HG03159 (cell line): Measurements from ENCODE around the gene JPH4.

ENCODE experiments used
- ATAC-seq: cut with Tn5 transposase; IDR thresholded peaks from one replicate; pipeline ENCODE4 v1.9.1; 2021; ENCODE audit warnings: mild to moderate bottlenecking, moderate library complexity; ENCODE audit not compliant: unreplicated experiment

JPH4 gene

GRCh38 chr14:23578560-23579310 is at the start of gene JPH4:
Gene JPH4 (minus strand): TSS chr14:23578790. CDS start chr14:23577453, 1,337 bp downstream.
- no peak for ATAC-seq

DNA sequence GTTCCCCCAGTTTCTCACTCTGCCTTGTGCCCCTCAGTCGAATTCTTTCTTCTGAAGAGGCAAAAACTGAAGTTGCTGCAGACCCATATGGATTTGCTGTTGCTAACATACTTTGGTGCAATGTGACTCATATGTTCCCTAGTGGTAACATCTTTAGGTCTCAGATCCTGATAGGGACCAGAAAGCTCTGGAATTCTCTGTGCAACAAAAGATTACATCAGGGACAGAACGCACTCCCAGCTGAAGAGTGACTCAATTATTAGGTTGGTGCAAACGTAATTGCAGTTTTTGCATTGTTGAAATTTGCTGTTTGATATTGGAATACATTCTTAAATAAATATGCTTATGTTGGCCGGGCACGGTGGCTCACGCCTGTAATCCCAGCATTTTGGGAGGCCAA is 49.4 kb upstream of the JPH4 start:
- ATAC-seq, result no peak

- ATAC-seq, result no peak
These were observed 48.4 kb upstream of the JPH4 start for GRCh38 chr14:23626946-23627345.

DNA sequence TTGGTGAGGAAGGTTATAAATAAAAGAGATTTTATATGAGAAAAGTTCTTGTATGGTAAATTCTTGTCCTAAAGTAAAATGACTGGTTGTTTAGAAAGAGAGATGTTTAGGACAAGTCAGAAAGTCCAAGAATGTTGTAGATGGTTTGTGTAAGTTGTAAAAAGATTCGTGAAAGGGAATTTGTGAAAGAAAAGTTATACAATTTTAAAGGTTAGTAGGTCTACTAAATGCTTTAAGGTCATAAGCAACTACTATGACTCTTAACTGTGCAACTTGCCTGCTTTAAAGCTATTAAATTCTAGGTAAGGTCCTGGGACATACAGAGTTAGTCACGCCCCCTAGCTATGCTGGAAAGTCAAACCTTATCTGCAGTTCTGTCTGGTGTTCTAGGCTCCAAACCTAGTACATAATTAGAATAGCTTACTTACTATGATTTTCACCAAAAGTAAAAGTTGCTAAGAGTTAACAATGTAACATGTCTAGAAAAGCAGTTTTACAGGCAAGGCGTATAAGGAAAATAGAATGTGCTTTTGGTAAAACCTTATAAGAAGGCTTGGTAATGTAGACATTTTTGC is 46.3 kb upstream of the JPH4 start:
- ATAC-seq, result no peak

DNA sequence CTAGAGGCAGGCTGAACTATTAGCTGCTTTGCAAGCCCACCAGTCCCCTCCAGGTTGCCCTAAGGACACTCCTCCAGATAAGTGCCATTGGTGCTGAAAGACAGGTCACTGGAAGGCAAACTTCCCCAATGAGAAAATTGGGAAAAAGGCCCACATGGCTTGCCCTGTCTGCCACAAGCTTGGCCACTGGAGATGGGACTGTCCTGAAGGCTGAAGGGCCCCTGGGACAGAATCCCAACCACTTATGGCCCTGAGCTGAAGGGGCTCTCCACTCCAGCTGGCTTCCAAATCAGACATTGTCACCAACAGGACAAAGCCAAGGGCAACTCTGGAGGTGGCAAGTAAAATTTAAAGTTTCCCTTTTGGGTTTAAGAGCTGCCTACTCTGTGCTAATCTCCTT is 45.4 kb upstream of the JPH4 start:
- no peak for ATAC-seq

- ATAC-seq, result no peak
These were observed 44.4 kb upstream of the JPH4 start for GRCh38 chr14:23622990-23623389.

- no peak for ATAC-seq
These were observed 43.5 kb upstream of the JPH4 start for GRCh38 chr14:23621932-23622730.

DNA sequence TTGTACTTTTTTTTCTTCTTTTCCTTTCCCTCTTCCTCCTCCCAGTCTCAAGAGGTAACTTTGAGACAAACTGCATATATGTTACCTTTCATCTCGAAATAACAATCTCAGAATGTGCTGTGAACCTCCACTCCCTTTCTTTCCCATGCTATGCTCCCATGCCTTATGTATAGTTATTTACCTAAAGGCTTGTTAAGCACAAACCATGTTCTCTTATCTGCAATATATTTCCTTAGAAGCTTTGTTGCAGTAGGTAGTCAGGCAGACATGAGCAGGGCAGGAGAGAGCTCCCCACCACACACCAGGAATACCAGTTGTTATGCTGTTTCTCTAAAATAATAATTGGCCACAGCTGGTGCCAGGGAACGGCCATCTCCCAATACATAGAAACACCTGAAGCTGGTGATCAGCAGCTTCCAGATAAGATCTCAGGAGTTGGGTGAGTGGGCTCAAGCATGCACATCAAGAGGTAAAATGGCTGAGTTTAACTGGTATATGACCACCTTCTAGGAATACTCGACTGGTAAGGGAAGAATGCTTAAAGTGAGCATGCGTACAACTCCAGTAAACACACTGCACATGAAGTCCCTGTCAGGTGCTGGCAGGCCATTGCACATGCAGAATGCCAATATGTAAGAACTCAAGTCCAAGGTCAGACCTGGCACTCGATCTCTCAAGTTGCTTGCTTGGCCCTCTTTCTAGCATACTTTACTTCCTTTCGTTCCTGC is 42.8 kb upstream of the JPH4 start:
- no peak for ATAC-seq

GRCh38 chr14:23620177-23620702 is 41.6 kb upstream of the JPH4 start:
- ATAC-seq, result no peak

DNA sequence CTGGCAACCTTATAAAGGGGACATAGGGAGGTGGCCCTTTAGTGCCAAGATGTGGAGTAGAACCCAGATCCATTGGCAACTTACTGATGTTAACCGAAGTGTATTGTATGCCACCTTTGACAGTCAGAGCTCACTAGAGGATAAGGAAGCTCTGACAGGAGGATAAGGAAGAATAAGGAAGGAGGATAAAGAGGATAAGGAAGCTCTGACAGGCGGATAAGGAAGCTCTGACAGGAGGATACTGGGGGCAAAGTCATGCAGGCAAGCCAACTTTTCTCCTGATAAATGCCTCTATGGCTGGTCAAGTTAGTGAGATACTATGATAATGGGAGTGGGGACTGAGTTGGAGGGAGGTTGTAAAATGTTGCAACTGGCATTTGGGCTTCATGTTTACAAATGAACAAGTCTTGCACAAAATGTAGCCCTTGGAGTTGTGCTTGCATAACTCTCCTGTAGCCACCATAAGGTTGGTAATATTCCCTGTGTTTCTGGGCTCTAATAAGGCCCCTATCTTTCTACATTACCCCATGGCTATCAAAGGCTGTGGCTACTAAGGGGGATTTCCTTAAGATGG is 39.9 kb upstream of the JPH4 start:
- no peak for ATAC-seq

- no peak for ATAC-seq
These were observed 38.9 kb upstream of the JPH4 start for GRCh38 chr14:23617539-23617938.

- ATAC-seq, result no peak
These were observed 37.3 kb upstream of the JPH4 start for GRCh38 chr14:23615856-23616255.

DNA sequence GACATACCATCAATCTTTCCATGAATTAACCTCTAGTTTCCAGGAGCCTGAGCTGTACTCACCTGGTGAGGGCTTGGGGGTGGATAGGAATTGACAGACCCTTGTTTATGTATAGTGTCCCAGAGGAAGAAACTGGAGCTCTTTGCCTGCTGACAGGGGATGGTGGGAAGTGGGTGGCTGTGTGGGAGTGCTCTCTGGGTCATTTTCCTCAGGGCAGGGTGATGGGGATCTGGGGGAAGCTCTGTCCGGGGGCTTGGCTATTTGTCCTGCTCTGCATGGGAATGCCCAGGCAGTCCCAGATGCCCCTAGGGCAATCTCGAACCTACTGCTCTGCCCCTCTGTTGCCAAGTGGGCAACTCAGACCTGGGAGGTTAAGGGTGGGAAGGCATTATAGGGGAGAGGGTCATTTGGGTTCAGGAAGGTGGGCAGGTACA is 35.8 kb upstream of the JPH4 start:
- no peak for ATAC-seq

DNA sequence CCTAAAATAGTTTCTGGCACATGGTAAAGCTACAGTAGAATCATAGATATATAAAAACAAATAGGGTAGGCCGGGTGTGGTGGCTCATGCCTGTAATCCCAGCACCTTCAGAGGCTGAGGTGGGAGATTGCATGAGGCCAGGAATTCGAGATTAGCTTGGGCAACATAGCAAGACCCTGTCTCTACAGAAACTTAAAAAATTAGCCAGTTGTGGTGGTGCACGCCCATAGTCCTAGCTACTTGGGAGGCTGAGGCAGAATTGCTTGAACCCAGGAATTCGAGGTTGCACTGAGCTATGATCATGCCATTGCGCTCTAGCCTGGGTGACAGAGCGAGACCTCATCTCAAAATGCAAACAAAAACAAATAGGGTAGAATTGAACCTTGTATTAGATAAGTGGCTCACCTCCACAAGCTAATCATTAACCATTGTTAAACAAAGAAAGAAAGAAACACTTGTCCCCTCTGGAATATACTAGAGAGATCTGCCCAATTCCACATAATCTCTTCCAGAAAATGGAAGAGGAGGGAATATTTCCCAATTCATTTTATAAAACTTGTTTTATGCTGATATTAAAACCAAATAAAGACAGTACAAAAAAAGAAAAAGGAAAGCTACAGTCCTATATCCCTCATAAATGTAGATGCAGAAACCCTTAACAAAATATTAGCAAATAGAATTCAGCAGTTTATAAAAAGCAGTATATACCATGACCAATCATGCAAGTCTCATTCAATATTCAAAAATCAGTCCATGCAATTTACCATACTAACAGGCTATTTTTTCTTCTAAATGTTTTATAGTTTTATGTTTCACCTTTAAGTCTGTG is 34.9 kb upstream of the JPH4 start:
- ATAC-seq, result no peak

DNA sequence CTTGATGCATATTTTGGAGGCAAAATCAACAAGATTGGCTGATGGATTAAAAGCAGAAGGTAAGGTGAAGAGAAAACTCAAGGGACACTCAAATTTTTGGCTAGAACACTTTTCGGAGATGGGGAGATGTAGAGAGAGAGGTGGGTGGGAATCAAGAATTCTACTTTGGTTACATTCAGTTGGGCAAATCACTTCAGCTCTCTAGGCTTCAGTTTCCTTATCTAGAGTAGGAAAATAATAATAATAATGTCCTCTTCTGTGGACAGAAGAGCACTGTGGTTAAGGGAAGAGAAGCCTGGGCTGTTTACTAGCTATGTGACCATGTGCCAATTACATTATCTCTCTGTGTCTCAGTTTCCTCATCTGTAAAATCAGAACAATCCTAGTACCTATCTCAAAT is 34.2 kb upstream of the JPH4 start:
- ATAC-seq, result no peak

DNA sequence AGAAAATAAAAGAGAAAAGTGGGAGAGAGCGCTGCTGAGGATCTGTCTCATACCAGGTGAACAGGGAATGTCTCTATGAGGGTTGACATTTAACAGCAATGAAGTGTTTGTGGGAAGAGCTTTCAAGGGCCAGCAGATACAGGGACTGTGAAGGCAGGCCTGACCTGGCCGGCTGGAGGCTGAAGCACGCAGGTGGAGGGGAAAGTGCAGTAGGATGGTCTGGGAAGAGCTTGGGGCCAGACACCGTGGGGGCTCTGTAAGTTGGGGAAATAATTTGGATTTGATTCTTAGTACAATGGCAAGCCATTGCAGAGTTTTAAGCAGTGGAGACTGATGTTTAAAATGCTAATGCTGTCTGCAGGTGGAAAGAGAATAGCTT is 33.8 kb upstream of the JPH4 start:
- ATAC-seq, result no peak

DNA sequence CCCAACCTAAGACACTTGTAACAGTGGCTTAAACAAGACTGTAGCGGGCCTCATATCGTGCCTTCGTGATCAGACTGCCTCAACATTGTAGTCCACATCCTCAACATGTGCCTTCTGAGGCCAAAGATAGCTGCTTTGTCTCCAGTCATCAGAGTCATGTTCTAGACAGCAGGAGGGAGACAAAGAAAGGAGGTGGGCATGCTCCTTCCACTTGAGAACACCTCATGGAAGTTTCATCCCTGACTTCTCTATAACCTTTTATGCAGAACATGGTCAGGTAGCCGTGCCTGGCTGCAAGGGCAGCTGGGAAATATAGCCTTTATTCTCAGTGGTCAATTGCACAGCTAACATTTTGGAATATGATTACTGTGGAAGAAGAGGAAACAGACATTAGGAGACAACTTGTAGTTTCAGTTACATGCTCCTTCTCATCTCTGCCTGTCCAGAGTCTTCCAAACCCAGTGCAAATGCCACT is 32.3 kb upstream of the JPH4 start:
- ATAC-seq, result no peak

GRCh38 chr14:23610090-23610814 is 31.7 kb upstream of the JPH4 start:
- no peak for ATAC-seq
